GM19455 (cell line): ENCODE results near the gene NMUR1.
A peak's percentile ranks its signal among the peaks of the same experiment; 100 is the strongest.

Experiments used
- ATAC-seq: cut with Tn5 transposase; IDR thresholded peaks from one replicate; pipeline ENCODE4 v1.9.1; 2021; ENCODE audit not compliant: unreplicated experiment

NMUR1 gene

GRCh38 chr2:231494669-231495068 lies 35.6 kb downstream of the NMUR1 start:
- no peak for ATAC-seq

DNA sequence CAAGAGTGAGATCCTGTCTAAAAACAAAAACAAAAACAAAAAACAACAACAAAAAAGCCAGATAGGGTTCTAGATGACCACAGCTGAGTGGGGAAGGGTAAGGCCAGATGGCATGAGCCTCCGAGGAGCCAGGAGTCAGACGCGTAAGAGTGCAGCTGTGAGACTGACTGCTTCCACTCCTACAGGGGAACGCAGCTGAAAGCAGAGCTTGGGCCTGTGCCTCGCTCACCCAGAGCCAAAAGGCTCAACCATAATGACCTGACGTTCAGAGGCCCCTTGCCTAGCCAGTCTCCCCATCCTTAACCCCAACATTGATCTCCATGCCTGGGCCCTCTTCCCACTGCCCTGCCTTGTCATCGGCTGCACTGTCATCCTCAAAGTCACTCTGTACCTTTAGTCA lies 39.4 kb downstream of the NMUR1 start:
- no peak for ATAC-seq

DNA sequence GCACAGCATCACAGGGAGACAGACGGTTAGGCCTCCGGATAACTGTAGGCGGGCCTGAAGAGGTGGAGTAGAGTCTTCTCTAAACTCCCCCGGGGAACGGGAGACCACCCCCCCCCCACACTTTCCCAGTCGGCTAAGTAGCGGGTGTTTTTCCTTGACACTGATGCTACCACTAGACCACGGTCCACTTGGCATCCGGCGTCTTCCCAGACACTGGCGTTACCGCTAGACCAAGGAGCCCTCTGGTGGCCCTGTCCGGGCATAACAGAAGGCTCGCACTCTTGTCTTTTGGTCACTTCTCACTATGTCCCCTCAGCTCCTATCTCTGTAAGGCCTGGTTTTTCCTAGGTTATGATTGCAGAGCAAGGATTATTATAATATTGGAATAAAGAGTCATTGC lies 40.3 kb downstream of the NMUR1 start:
- no peak for ATAC-seq

GRCh38 chr2:231488331-231488730 lies 41.9 kb downstream of the NMUR1 start:
- no peak for ATAC-seq

DNA sequence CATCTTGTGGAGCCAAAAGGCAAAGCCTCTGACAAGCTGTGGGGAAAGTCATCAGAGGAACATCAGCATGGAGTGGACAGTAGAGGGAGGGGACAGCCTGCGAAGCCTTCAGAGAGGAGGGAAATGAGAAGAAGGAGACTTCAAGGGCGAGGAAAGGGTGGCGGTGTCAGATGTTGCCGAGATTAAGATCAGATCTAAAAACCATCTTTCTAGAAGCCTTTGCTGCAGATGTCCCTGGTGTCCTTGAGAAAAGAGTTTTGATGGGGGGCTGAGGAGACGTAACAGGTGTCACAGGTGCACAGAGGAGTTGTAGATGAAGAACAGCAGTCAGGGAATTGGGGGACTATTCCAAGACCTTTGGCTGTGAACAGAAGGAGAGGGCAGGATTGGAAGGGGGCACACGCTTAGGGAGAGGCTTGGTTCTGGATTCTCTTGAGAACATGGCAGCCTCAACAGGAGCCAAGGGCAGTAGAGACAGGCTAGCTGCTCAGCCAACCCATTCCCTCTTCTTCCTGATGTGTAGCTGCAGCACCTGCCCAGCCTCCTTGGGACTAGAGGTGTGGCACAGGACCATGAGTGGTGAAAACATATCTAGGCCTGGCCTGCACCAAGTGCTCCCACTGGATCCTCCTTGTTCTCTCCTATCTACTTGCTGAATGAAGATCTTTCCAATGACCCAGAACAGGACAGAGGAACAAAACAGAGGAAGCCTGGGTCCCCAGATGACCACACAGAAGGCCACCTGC lies 43.2 kb downstream of the NMUR1 start:
- no peak for ATAC-seq

- ATAC-seq: peak; percentile 28
Measured at GRCh38 chr2:231483398-231484329, 46.6 kb downstream of the NMUR1 start.

- peak; percentile 60 for ATAC-seq
Measured at GRCh38 chr2:231482806-231483391, 47.3 kb downstream of the NMUR1 start.

DNA sequence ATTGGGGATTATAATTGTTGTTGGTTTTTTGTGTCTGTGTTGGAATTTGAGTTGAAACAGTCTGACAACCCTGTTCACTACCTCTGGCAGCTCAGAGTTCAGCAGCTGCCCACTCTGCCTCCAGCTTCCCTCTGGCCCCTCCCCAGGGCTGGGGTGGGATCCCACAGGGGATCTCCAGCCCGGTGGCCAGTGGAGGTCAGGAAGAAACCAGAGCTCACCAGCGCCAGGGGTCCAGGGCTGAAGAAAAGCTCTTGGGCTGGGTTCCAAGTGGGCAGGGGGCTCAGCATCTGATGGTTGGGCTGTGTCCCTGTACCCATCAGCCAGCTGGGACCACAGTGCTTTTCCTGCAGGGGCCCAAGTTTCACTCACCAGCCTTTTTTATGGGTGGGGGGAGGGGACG lies 49.5 kb downstream of the NMUR1 start:
- no peak for ATAC-seq

- ATAC-seq: no peak
Measured at GRCh38 chr2:231479455-231479854, 50.8 kb downstream of the NMUR1 start.

DNA sequence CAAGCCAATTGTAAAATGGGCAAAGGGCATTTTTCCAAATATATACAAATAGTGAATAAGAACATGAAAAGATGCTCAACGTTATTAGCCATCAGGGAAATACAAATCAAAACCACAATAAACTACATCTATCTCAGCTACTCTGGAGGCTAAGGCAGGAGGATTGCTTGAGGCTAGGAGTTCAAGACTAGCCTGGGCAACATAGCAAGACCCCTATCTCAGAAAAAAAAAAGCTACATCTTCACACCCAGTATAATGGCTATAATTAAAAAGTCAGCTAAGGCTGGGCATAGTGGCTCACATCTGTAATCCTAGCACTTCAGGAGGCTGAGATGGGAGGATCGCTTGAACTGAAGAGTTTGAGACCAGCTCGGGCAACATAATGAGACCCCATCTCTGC lies 53.3 kb downstream of the NMUR1 start:
- ATAC-seq: no peak

GRCh38 chr2:231475965-231476364 lies 54.3 kb downstream of the NMUR1 start:
- ATAC-seq: no peak
